ENCODE measurements around the gene MTURN. TPM values are rescaled to one million over a fixed set of nuclear protein-coding genes. Genes with fewer than 3 reads are reported as not detected.

Gene MTURN
- total and polyA plus RNA-seq, 8 donors = 8.7 to 14.9 (median 11.4) TPM

- no peak overlapping the region for H3K4me3 ChIP-seq
- no peaks in the 10 kb centered on the region for H3K9me3 ChIP-seq
- no peaks in the 10 kb centered on the region for H3K27me3 ChIP-seq
- ATAC-seq (no peak), DNase-seq (no peak), FAIRE-seq (no peak)
- intact Hi-C loops (cut with DNase I) = loop anchor here in 2 of 3 donors (10.0 kb wide), 3 partner anchors 111 to 401 kb away; no protein-coding TSS in a partner anchor
- no peak overlapping the region for H3K27ac ChIP-seq
- WGBS, 2 donors = 68 to 72% methylated on average over 13 of the region's 13 CpGs
- no peaks in the 10 kb centered on the region for H3K36me3 ChIP-seq
- peaks cover 6 to 21% (median 10%) of the 10 kb centered on the region in 3 donors for H3K4me1 ChIP-seq
- TF ChIP-seq CTCF (IDR thresholded peaks at IDR 0.05) = no peak
Observed at GRCh38 chr7:30163231-30163894, 28.6 kb downstream of the MTURN start.

- no peaks in the 10 kb centered on the region for H3K9me3 ChIP-seq
- intact Hi-C loops (cut with DNase I) = loop anchor here in 2 of 3 donors (10.0 kb wide), 3 partner anchors 110 to 400 kb away; no protein-coding TSS in a partner anchor
- WGBS, 2 donors = 53 to 64% methylated on average over 6 of the region's 6 CpGs
- H3K4me1 ChIP-seq = peaks cover 6 to 18% (median 10%) of the 10 kb centered on the region in 3 donors
- no peak overlapping the region for H3K4me3 ChIP-seq
- DNase-seq = no peak
- H3K27me3 ChIP-seq = no peaks in the 10 kb centered on the region
- H3K27ac ChIP-seq = no peak overlapping the region
- no peaks in the 10 kb centered on the region for H3K36me3 ChIP-seq
- peak in 3 of 4 donors; percentile 24 to 37 (median 32) for TF ChIP-seq CTCF (IDR thresholded peaks at IDR 0.05)
- FAIRE-seq = no peak
- ATAC-seq = peak; percentile 59 to 79 (median 76)
Observed at GRCh38 chr7:30164567-30164966, 29.8 kb downstream of the MTURN start.

- no peak overlapping the region for H3K27ac ChIP-seq
- TF ChIP-seq CTCF (IDR thresholded peaks at IDR 0.05) = no peak
- no peaks in the 10 kb centered on the region for H3K36me3 ChIP-seq
- peaks cover 6 to 13% (median 10%) of the 10 kb centered on the region in 3 donors for H3K4me1 ChIP-seq
- no peak overlapping the region for H3K4me3 ChIP-seq
- DNase-seq (no peak), ATAC-seq (peak in 3 of 4 donors; percentile 17 to 46 (median 35)), FAIRE-seq (no peak)
- no peaks in the 10 kb centered on the region for H3K27me3 ChIP-seq
- 54 to 63% methylated on average over 3 of the region's 3 CpGs for WGBS, 2 donors
- intact Hi-C loops (cut with DNase I) = loop anchor here in 2 of 3 donors (5.0 to 10.0 kb wide), 4 partner anchors 109 to 399 kb away; no protein-coding TSS in a partner anchor
- H3K9me3 ChIP-seq = no peaks in the 10 kb centered on the region
Observed at GRCh38 chr7:30165590-30165989, 30.8 kb downstream of the MTURN start.

- Histone ChIP-seq H3K4me1 (peaks cover 6 to 13% (median 10%) of the 10 kb centered on the region in 3 donors), H3K4me3 (no peak overlapping the region), H3K36me3 (no peaks in the 10 kb centered on the region), H3K9me3 (no peaks in the 10 kb centered on the region), H3K27ac (no peak overlapping the region), H3K27me3 (no peaks in the 10 kb centered on the region)
- FAIRE-seq (no peak), DNase-seq (no peak), ATAC-seq (peak; percentile 23 to 68 (median 46))
- 70 to 75% methylated on average over 12 of the region's 12 CpGs for WGBS, 2 donors
- TF ChIP-seq CTCF (IDR thresholded peaks at IDR 0.05) = no peak
- intact Hi-C loops (cut with DNase I) = loop anchor here in 2 of 3 donors (5.0 to 10.0 kb wide), 4 partner anchors 109 to 399 kb away; no protein-coding TSS in a partner anchor
Observed at GRCh38 chr7:30166155-30166840, 31.5 kb downstream of the MTURN start.
